Keratinocyte (primary cell): ENCODE measurements around the gene ACP2. TPM values are rescaled to one million over a fixed set of nuclear protein-coding genes. Genes with fewer than 3 reads are reported as not detected.

Source experiments
- DNase-seq: peaks from one replicate; pipeline ENCODE4 v3.0.0-alpha.2; 2011; ENCODE audit warnings: low read depth, missing footprints, low spot score
- FAIRE-seq: peaks from 2 replicates; lab custom pipeline; 2011; peaks lifted over from hg19 to GRCh38; lab: Jason Lieb, UNC
- H2AFZ ChIP-seq: 2 replicates; pipeline ENCODE4 v1.6.0; 2012; ENCODE audit warnings: low read length, control low read depth, inconsistent platforms; ENCODE audit not compliant: control insufficient read depth
- H3K27ac ChIP-seq: 2 replicates; pipeline ENCODE4 v1.5.1; 2011; ENCODE audit warnings: low read length; ENCODE audit not compliant: control insufficient read depth, insufficient read depth
- H3K27me3 ChIP-seq: 3 replicates; pipeline ENCODE4 v1.6.0; 2011; ENCODE audit warnings: low read length; ENCODE audit not compliant: control insufficient read depth, insufficient read depth; ENCODE audit errors: extremely low read depth
- H3K36me3 ChIP-seq, 2 experiments: 2 replicates in 1 of 2; 3 replicates in 1 of 2; pipeline ENCODE4 v1.5.1; 2011; ENCODE audit warnings: low read length in 2 of 2, mild to moderate bottlenecking in 1 of 2; ENCODE audit not compliant: control insufficient read depth in 2 of 2, insufficient read depth in 2 of 2; ENCODE audit errors: extremely low read depth in 1 of 2
- H3K4me1 ChIP-seq: 3 replicates; pipeline ENCODE4 v1.5.1; 2011; ENCODE audit warnings: low read length; ENCODE audit not compliant: control insufficient read depth, insufficient read depth; ENCODE audit errors: extremely low read depth
- H3K4me2 ChIP-seq: 3 replicates; pipeline ENCODE4 v1.6.0; 2011; ENCODE audit warnings: low read depth, low read length; ENCODE audit not compliant: control insufficient read depth, insufficient read depth; ENCODE audit errors: extremely low read depth
- H3K4me3 ChIP-seq, 3 experiments: fragments of 200-600 bp in 1 of 3; sonication (generic) in 1 of 3; 2 replicates in 2 of 3; 3 replicates in 1 of 3; pipeline ENCODE4 v1.5.1; 2011 to 2016; ENCODE audit warnings: low read length in 3 of 3, mild to moderate bottlenecking in 3 of 3, control low read depth in 2 of 3, inconsistent platforms in 1 of 3, low read depth in 1 of 3, mixed read lengths in 1 of 3, mixed run types in 1 of 3, moderate library complexity in 1 of 3; ENCODE audit not compliant: control insufficient read depth in 2 of 3, insufficient read depth in 2 of 3; ENCODE audit errors: extremely low read depth in 1 of 3
- H3K79me2 ChIP-seq: 2 replicates; pipeline ENCODE4 v1.6.0; 2012; ENCODE audit warnings: low read length; ENCODE audit not compliant: control insufficient read depth, insufficient read depth
- H3K9ac ChIP-seq: 3 replicates; pipeline ENCODE4 v1.6.0; 2011; ENCODE audit warnings: low read length; ENCODE audit not compliant: control insufficient read depth, insufficient read depth; ENCODE audit errors: extremely low read depth
- H3K9me1 ChIP-seq: 3 replicates; pipeline ENCODE4 v1.6.0; 2011; ENCODE audit warnings: low read length; ENCODE audit not compliant: control insufficient read depth, insufficient read depth; ENCODE audit errors: extremely low read depth
- H3K9me3 ChIP-seq: 2 replicates; pipeline ENCODE4 v1.5.1; 2012; ENCODE audit warnings: low read depth, low read length; ENCODE audit not compliant: control insufficient read depth
- H4K20me1 ChIP-seq: 3 replicates; pipeline ENCODE4 v1.6.0; 2011; ENCODE audit warnings: low read length; ENCODE audit not compliant: control insufficient read depth, insufficient read depth; ENCODE audit errors: extremely low read depth
- EZH2 ChIP-seq: IDR thresholded peaks from one replicate; pipeline ENCODE4 v1.6.1; 2012; ENCODE audit warnings: inconsistent platforms, mild to moderate bottlenecking, low read length, moderate library complexity
- dilution Hi-C: fragments of 300-500 bp; cut with MboI; formaldehyde crosslinking; loops from one replicate; pipeline ENCODE4 v1.7.0; 2020; ENCODE audit warnings: low sequenced_read_pairs; ENCODE audit not compliant: extremely low pct_ligation_motif_present
- polyA plus RNA-seq, 5 experiments: library from polyadenylated mRNA; depleted of rRNA in 3 of 5; stranded (reverse) in 3 of 5; stranded (forward) in 1 of 5; unstranded in 1 of 5; fragments of >200 nt; gene quantifications; 1 replicate in 1 of 5; 2 replicates in 3 of 5; 3 replicates in 1 of 5; pipeline versions ENCODE4 v1.2.1 to v1.2.3, GENCODE V29; 2011 to 2012; ENCODE audit warnings: missing spikeins in 2 of 5, low read depth in 1 of 5, low replicate concordance in 1 of 5
- TF ChIP-seq, protein P1 (sequence below), 3 experiments: IDR thresholded peaks in 1 of 3; conservative IDR thresholded peaks in 1 of 3; optimal IDR thresholded peaks in 1 of 3; 2 replicates in 2 of 3; 3 replicates in 1 of 3; pipeline versions ENCODE3 to v1.5.1; 2011; ENCODE audit warnings: low read length in 3 of 3, mild to moderate bottlenecking in 3 of 3, moderate library complexity in 2 of 3, control low read depth in 1 of 3, inconsistent platforms in 1 of 3; ENCODE audit not compliant: insufficient read depth in 2 of 3; ENCODE audit errors: extremely low read depth in 1 of 3

The ACP2 gene
- polyA plus RNA-seq, 1 donor (not counting 4 experiments of a cell fraction or from before 2014, with no cell fraction given) = 11.5 TPM

DNA sequence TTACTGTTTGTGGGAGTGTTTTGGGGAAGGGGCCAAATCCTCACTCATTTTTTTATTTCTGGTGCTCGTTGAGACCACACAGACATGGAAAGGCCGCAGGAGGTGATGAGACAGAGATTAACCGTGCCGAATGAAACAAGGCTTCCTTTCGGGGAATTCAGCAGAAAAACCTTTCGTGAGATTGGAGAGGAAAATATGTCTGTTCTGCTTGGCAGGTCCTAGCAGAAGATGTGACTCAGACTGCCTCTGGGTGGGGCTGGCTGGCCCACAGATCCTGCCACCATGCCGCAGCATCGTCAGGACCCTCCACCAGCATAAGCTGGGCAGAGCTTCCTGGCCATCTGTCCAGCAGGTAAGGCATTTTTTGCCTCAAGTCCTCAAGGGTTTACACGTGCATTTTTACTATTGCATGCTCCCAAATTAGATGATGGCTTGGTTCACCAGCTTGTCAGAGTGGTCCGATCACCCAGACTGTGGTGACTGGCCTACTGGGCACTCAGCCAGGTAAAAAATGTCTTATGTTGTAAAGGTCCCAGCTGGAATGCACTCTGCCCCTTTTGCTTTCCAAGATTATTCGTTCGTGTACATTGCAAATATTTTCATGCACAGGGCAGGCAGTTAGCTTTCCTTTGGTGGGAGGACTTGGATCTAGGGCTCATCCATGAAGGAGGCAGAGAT is 32.4 kb downstream of the ACP2 start:
- Histone ChIP-seq H4K20me1 (no peaks in the 10 kb centered on the region), H3K4me1 (peaks cover 31% of the 10 kb centered on the region), H3K36me3 (peaks cover 0 to 9% of the 10 kb centered on the region in 2 experiments), H3K9me1 (no peaks in the 10 kb centered on the region), H3K9ac (peak overlapping the region; percentile 98), H3K4me2 (peak overlapping the region; percentile 98), H3K4me3 (peak overlapping the region; percentile 52 to 96 (median 88)), H3K27me3 (no peaks in the 10 kb centered on the region), H3K79me2 (peaks cover 32% of the 10 kb centered on the region), H2AFZ (peak overlapping the region; percentile 41), H3K9me3 (no peaks in the 10 kb centered on the region), H3K27ac (peak overlapping the region; percentile 99)
- no peak for TF ChIP-seq EZH2
- TF ChIP-seq, protein P1, sequence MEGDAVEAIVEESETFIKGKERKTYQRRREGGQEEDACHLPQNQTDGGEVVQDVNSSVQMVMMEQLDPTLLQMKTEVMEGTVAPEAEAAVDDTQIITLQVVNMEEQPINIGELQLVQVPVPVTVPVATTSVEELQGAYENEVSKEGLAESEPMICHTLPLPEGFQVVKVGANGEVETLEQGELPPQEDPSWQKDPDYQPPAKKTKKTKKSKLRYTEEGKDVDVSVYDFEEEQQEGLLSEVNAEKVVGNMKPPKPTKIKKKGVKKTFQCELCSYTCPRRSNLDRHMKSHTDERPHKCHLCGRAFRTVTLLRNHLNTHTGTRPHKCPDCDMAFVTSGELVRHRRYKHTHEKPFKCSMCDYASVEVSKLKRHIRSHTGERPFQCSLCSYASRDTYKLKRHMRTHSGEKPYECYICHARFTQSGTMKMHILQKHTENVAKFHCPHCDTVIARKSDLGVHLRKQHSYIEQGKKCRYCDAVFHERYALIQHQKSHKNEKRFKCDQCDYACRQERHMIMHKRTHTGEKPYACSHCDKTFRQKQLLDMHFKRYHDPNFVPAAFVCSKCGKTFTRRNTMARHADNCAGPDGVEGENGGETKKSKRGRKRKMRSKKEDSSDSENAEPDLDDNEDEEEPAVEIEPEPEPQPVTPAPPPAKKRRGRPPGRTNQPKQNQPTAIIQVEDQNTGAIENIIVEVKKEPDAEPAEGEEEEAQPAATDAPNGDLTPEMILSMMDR (optimal IDR thresholded peaks at IDR 0.05 in 1 of 3, IDR thresholded peaks at IDR 0.05 in 1 of 3, conservative IDR thresholded peaks at IDR 0.05 in 1 of 3; ENCODE audit: extremely low read depth in 1 of 3, insufficient read depth in 2 of 3, low read length in 3 of 3) = peak in 1 of 3 experiments; percentile 22
- DNase-seq (no peak), FAIRE-seq (no peak)
- dilution Hi-C loops = no loop called here

DNA sequence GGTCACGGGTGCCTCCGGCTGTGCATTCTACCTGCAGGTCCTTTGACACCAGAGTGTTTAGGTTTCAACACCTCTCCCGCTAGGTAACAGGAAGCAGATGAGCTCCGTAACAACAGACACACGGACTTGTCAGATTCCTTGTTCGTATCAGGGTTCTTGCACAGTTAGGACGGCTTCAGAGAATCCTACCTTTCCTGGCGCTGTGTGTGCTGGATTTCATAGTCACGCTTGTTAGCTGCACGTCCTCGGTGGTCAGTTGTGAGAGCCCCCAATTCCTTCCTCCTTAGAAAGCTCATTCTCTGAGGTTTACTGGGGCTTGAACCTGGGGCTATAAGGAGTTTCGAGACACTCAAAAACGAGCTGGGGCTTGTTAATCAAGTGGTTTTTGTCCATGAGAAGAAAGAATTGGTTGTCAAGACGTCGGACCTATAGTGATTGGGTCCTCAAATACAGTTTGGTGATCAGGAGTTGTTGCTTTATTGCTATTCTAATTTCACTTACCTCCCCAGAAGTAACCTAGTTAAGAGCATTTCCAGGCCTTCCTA is 33.2 kb downstream of the ACP2 start:
- Histone ChIP-seq H3K79me2 (peaks cover 30% of the 10 kb centered on the region), H3K27ac (peak overlapping the region; percentile 99), H3K4me1 (peaks cover 29% of the 10 kb centered on the region), H3K36me3 (peaks cover 0 to 9% of the 10 kb centered on the region in 2 experiments), H2AFZ (peak overlapping the region; percentile 76), H3K9me3 (no peaks in the 10 kb centered on the region), H3K9me1 (no peaks in the 10 kb centered on the region), H3K9ac (peak overlapping the region; percentile 98), H3K27me3 (no peaks in the 10 kb centered on the region), H4K20me1 (no peaks in the 10 kb centered on the region), H3K4me3 (peak overlapping the region; percentile 52 to 96 (median 88)), H3K4me2 (peak overlapping the region; percentile 98)
- dilution Hi-C loops = no loop called here
- no peak for TF ChIP-seq EZH2
- TF ChIP-seq, protein P1 (optimal IDR thresholded peaks at IDR 0.05 in 1 of 3, IDR thresholded peaks at IDR 0.05 in 1 of 3, conservative IDR thresholded peaks at IDR 0.05 in 1 of 3; ENCODE audit: extremely low read depth in 1 of 3, insufficient read depth in 2 of 3, low read length in 3 of 3) = no peak
- FAIRE-seq (peak; percentile 51), DNase-seq (no peak)
